ENCODE data around the gene SSBP1.

The SSBP1 gene

DNA sequence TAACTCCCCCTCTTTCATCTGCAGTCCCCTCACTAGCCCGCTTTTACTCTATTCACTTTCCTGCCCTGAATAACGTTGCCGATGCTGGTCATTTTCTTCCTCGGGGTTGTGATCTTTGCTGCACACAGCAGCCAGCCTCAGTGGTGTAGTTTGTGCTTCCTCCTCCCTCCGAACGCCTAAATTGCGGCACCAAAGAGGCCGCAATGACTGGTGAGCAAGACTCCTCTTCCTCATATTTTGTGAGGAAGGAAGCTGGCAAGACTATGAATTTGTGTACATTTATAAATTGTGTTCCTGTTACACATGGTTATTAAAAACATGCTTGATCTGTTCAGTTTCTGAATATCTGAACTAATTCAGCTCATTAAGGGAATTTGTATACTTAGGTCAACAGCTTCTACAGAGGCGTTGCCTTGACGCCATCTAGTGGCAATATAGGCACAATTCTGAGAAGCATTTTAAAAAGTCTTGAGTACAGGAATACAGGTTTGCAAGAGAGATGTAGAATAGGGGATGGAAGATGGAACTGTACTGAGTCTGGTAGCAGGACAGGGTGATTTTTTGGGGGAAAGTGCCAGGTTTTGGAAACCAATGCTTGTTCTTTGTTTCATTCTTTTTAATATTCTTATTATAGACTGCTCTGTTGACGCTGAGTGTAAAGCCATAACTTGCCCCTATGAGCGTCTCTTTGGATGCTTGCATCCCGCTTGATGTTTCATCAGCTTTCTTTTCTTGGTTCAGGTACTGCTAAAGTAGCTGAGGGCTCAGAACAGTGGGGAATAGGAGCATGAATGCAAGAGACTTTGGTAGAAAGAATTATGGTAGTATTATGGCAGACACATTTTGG lies 47.8 kb downstream of the SSBP1 start:
- DNase-seq: peak; percentile 36

DNA sequence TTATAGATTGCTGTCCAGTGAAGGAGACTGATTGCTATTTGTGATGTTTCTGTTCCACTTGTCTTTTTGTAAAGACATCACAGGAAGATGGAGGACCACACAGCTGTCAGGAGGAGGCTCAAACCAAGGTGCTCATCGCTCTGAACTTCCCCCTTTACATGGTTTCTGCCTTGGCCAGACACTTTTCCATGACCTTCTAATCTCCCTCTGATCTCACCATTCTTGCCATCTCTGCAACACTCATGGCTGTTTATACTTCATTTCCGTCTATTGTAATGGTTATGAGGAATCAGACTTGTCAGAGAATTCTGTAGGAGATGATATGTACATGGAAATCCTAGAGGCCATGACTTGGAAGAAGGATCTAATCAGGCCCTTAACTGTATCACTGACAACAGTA lies 50.1 kb downstream of the SSBP1 start:
- no peak for DNase-seq

DNA sequence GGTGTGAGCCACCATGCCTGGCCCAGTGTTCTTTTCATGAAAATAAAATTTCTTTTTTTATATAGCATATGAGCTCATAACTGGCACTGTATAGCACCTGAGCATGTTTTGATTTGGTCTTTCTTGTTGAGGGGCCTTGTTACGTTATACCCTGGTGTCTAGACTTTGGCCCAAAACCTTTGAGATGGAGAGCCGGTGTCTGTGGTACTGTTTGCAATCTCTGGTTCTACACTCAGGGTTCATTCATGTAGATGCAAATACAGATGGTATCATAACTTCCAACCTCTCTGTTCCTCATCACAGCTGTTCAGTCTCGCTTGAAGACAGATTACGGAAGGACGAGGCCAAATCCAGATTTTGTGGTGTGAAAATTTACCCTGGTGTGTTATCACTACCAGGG lies 51.8 kb downstream of the SSBP1 start, which contains the start of gene TAS2R5:
TSS of gene TAS2R5 (plus strand) at position 301 of the 400 bp plus-strand sequence. CDS start 145 bp downstream, outside the sequence.
- no peak for DNase-seq

DNA sequence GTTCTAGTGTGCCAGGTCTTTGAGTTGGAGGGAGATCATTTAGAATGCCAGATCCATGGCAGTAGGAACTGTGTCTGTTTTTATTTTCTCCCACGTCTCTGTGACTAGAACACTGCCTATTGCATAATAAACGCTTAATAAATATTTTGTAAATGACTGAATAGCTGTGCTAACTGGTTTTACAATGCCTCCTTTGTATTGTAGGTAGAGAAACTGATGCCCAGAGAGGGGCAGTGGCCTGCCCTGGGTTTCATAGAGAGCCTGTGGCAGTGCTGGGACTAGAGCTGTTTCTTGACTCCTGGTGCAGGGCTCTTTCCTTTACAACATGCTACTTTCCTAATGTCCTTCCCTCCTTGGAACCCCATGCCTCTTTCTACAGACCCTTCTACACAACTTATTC lies 54.4 kb downstream of the SSBP1 start:
- DNase-seq: no peak
